ENCODE data around the gene EML6.

EML6 gene

GRCh38 chr2:54927085-54927750 lies 203.8 kb downstream of the EML6 start:
- no peak overlapping the region for H3K23ac ChIP-seq (ENCODE audit: low read length)
- no peaks in the 10 kb centered on the region for H3K79me2 ChIP-seq (ENCODE audit: control insufficient read depth, insufficient read depth, low read length)
- no peaks in the 10 kb centered on the region for H3K36me3 ChIP-seq (ENCODE audit: control insufficient read depth, insufficient read depth, low read length)
- no peak overlapping the region for H4K5ac ChIP-seq (ENCODE audit: low read length)
- no peak overlapping the region for H3K4ac ChIP-seq (ENCODE audit: low read depth, low read length)
- no peak overlapping the region for H3K18ac ChIP-seq (ENCODE audit: low read length)
- no peak overlapping the region for H2BK5ac ChIP-seq (ENCODE audit: low read length)
- no peak overlapping the region for H3K27ac ChIP-seq (ENCODE audit: low read depth, low read length)
- no peak overlapping the region for H3K4me3 ChIP-seq (ENCODE audit: low read length)
- H3K79me1 ChIP-seq (ENCODE audit: low read length): no peaks in the 10 kb centered on the region
- H3K4me2 ChIP-seq (ENCODE audit: low read length): no peak overlapping the region
- no peak overlapping the region for H4K8ac ChIP-seq (ENCODE audit: low read depth, low read length)
- no peak overlapping the region for H3K56ac ChIP-seq (ENCODE audit: low read length)
- no peaks in the 10 kb centered on the region for H3K27me3 ChIP-seq (ENCODE audit: insufficient read depth, low read length, poor library complexity)
- DNase-seq: no peak
- no peak overlapping the region for H2BK15ac ChIP-seq (replicated peaks; ENCODE audit: low read depth)
- no peak overlapping the region for H3K9ac ChIP-seq (ENCODE audit: low read length)
- no peak overlapping the region for H2AK5ac ChIP-seq (ENCODE audit: low read length)
- no peak overlapping the region for H2BK120ac ChIP-seq (ENCODE audit: low read depth, low read length)
- H3K4me1 ChIP-seq (ENCODE audit: control insufficient read depth, low read depth, low read length): no peaks in the 10 kb centered on the region
- WGBS (ENCODE audit: extremely low coverage, insufficient coverage, low lambda C conversion rate): no CpG with 5 or more reads among the region's 8 CpGs

DNA sequence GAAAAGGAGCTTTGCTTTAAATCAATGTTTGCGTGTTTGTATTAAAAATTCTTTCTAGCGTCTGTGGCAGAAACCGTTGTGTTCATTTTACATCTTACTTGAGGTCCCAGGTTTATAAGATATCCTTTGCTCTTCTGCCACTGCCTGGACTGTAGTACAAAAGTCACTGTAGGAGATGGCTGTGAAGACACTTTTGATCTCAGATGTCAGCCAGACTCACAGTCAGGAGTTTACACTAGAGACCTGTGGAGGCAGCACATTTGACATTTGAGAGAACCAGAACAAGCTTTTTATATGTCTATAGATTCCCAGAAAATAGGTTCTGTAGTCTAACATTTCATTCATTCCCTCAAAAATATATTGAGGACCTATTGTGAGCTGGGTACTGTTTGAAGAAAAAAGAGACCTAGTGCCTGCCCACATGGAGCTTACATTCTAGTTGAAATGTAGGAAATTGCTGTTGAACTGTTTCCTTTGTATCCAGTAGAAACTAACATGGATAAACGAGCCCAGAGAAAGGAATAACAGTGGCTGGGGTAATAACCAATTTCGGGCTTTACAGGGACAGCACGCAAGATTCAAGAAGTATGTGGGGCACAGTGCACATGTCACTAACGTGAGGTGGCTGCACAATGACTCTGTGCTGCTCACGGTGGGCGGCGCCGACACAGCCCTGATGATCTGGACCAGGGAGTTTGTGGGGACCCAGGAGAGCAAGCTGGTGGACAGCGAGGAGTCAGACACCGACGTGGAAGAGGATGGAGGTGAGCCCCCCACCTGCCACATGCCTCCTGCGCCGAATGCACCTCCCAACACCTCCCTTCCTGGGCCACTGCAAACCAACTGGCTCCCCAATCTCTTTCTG lies 204.5 kb downstream of the EML6 start:
- H4K8ac ChIP-seq (ENCODE audit: low read depth, low read length): no peak overlapping the region
- no peak overlapping the region for H2BK15ac ChIP-seq (replicated peaks; ENCODE audit: low read depth)
- no peak overlapping the region for H3K9ac ChIP-seq (ENCODE audit: low read length)
- no CpG with 5 or more reads among the region's 16 CpGs for WGBS (ENCODE audit: extremely low coverage, insufficient coverage, low lambda C conversion rate)
- no peak overlapping the region for H3K4me3 ChIP-seq (ENCODE audit: low read length)
- H3K4me1 ChIP-seq (ENCODE audit: control insufficient read depth, low read depth, low read length): no peaks in the 10 kb centered on the region
- H3K23ac ChIP-seq (ENCODE audit: low read length): no peak overlapping the region
- H3K18ac ChIP-seq (ENCODE audit: low read length): no peak overlapping the region
- DNase-seq: no peak
- no peaks in the 10 kb centered on the region for H3K79me1 ChIP-seq (ENCODE audit: low read length)
- H2BK5ac ChIP-seq (ENCODE audit: low read length): no peak overlapping the region
- no peak overlapping the region for H4K5ac ChIP-seq (ENCODE audit: low read length)
- H2AK5ac ChIP-seq (ENCODE audit: low read length): no peak overlapping the region
- H3K79me2 ChIP-seq (ENCODE audit: control insufficient read depth, insufficient read depth, low read length): no peaks in the 10 kb centered on the region
- H2BK120ac ChIP-seq (ENCODE audit: low read depth, low read length): no peak overlapping the region
- no peaks in the 10 kb centered on the region for H3K27me3 ChIP-seq (ENCODE audit: insufficient read depth, low read length, poor library complexity)
- no peak overlapping the region for H3K4ac ChIP-seq (ENCODE audit: low read depth, low read length)
- no peak overlapping the region for H3K56ac ChIP-seq (ENCODE audit: low read length)
- no peak overlapping the region for H3K27ac ChIP-seq (ENCODE audit: low read depth, low read length)
- H3K36me3 ChIP-seq (ENCODE audit: control insufficient read depth, insufficient read depth, low read length): no peaks in the 10 kb centered on the region
- H3K4me2 ChIP-seq (ENCODE audit: low read length): no peak overlapping the region

DNA sequence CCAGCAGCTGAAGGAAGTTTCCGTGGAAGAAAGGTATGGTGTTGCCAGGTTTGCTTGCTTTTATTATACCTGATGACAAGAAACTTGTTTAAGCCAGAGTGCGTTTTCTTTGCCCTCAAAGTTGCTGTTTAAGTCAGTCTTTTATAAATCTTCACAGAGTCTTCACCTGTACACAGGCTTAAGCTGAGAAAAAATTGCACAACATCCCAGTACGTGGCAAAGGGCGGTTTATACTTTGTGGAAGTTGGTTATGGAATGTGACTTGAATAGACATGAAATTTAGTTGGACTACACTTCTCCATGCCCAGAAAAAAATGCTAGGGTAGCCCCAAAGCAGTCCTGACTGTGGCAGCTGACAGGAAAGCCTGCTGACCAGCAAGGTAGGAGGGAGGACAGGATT lies 205.3 kb downstream of the EML6 start:
- Histone ChIP-seq H3K18ac (ENCODE audit: low read length) (no peak overlapping the region), H4K5ac (ENCODE audit: low read length) (no peak overlapping the region), H4K8ac (ENCODE audit: low read depth, low read length) (no peak overlapping the region), H3K23ac (ENCODE audit: low read length) (no peak overlapping the region), H3K4me3 (ENCODE audit: low read length) (no peak overlapping the region), H3K36me3 (ENCODE audit: control insufficient read depth, insufficient read depth, low read length) (no peaks in the 10 kb centered on the region), H3K27me3 (ENCODE audit: insufficient read depth, low read length, poor library complexity) (no peaks in the 10 kb centered on the region), H3K79me2 (ENCODE audit: control insufficient read depth, insufficient read depth, low read length) (no peaks in the 10 kb centered on the region), H3K9ac (ENCODE audit: low read length) (no peak overlapping the region), H3K56ac (ENCODE audit: low read length) (no peak overlapping the region), H3K4ac (ENCODE audit: low read depth, low read length) (no peak overlapping the region), H2BK120ac (ENCODE audit: low read depth, low read length) (no peak overlapping the region), H2BK5ac (ENCODE audit: low read length) (no peak overlapping the region), H3K4me1 (ENCODE audit: control insufficient read depth, low read depth, low read length) (no peaks in the 10 kb centered on the region), H3K4me2 (ENCODE audit: low read length) (no peak overlapping the region), H2BK15ac (replicated peaks; ENCODE audit: low read depth) (no peak overlapping the region), H3K79me1 (ENCODE audit: low read length) (no peaks in the 10 kb centered on the region), H2AK5ac (ENCODE audit: low read length) (no peak overlapping the region), H3K27ac (ENCODE audit: low read depth, low read length) (no peak overlapping the region)
- no peak for DNase-seq
- no CpG with 5 or more reads among the region's 4 CpGs for WGBS (ENCODE audit: extremely low coverage, insufficient coverage, low lambda C conversion rate)

- Histone ChIP-seq H3K79me2 (ENCODE audit: control insufficient read depth, insufficient read depth, low read length) (no peaks in the 10 kb centered on the region), H3K56ac (ENCODE audit: low read length) (no peak overlapping the region), H3K4me1 (ENCODE audit: control insufficient read depth, low read depth, low read length) (no peaks in the 10 kb centered on the region), H3K4me3 (ENCODE audit: low read length) (no peak overlapping the region), H3K36me3 (ENCODE audit: control insufficient read depth, insufficient read depth, low read length) (no peaks in the 10 kb centered on the region), H3K23ac (ENCODE audit: low read length) (no peak overlapping the region), H2AK5ac (ENCODE audit: low read length) (no peak overlapping the region), H3K4ac (ENCODE audit: low read depth, low read length) (no peak overlapping the region), H3K18ac (ENCODE audit: low read length) (no peak overlapping the region), H2BK120ac (ENCODE audit: low read depth, low read length) (no peak overlapping the region), H3K4me2 (ENCODE audit: low read length) (no peak overlapping the region), H4K5ac (ENCODE audit: low read length) (no peak overlapping the region), H3K9ac (ENCODE audit: low read length) (no peak overlapping the region), H4K8ac (ENCODE audit: low read depth, low read length) (no peak overlapping the region), H2BK5ac (ENCODE audit: low read length) (no peak overlapping the region), H2BK15ac (replicated peaks; ENCODE audit: low read depth) (no peak overlapping the region), H3K79me1 (ENCODE audit: low read length) (no peaks in the 10 kb centered on the region), H3K27me3 (ENCODE audit: insufficient read depth, low read length, poor library complexity) (no peaks in the 10 kb centered on the region), H3K27ac (ENCODE audit: low read depth, low read length) (no peak overlapping the region)
- WGBS (ENCODE audit: extremely low coverage, insufficient coverage, low lambda C conversion rate): no CpG with 5 or more reads among the region's 6 CpGs
- no peak for DNase-seq
These were observed 208.0 kb downstream of the EML6 start for GRCh38 chr2:54931473-54931872.

DNA sequence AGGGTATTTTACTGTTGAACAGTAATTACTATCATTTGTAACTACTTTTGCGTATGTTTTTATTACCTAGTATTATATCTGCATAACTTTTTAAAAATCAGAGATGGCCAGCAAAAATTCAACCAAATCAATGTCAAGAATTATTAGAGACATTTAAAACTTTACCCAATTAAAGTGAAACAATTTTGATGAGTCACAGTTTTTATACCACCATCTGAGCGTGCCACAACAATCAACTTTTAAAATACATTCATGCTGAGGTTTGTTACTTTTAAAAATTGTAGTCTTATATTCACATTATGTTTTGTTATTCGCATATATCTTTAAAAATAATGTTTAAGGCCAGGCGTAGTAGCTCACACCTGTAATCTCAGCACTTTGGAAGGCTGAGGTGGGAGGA lies 211.9 kb downstream of the EML6 start:
- Histone ChIP-seq H3K27ac (ENCODE audit: low read depth, low read length) (no peak overlapping the region), H3K4me1 (ENCODE audit: control insufficient read depth, low read depth, low read length) (no peaks in the 10 kb centered on the region), H3K79me1 (ENCODE audit: low read length) (no peaks in the 10 kb centered on the region), H3K27me3 (ENCODE audit: insufficient read depth, low read length, poor library complexity) (no peaks in the 10 kb centered on the region), H3K56ac (ENCODE audit: low read length) (no peak overlapping the region), H3K4me3 (ENCODE audit: low read length) (no peak overlapping the region), H3K36me3 (ENCODE audit: control insufficient read depth, insufficient read depth, low read length) (no peaks in the 10 kb centered on the region), H3K4me2 (ENCODE audit: low read length) (no peak overlapping the region), H2AK5ac (ENCODE audit: low read length) (no peak overlapping the region), H4K5ac (ENCODE audit: low read length) (no peak overlapping the region), H2BK5ac (ENCODE audit: low read length) (no peak overlapping the region), H2BK120ac (ENCODE audit: low read depth, low read length) (no peak overlapping the region), H3K23ac (ENCODE audit: low read length) (no peak overlapping the region), H3K4ac (ENCODE audit: low read depth, low read length) (no peak overlapping the region), H2BK15ac (replicated peaks; ENCODE audit: low read depth) (no peak overlapping the region), H3K18ac (ENCODE audit: low read length) (no peak overlapping the region), H3K9ac (ENCODE audit: low read length) (no peak overlapping the region), H4K8ac (ENCODE audit: low read depth, low read length) (no peak overlapping the region), H3K79me2 (ENCODE audit: control insufficient read depth, insufficient read depth, low read length) (no peaks in the 10 kb centered on the region)
- no peak for DNase-seq
- no CpG with 5 or more reads among the region's 4 CpGs for WGBS (ENCODE audit: extremely low coverage, insufficient coverage, low lambda C conversion rate)

Measured in mesendoderm (in vitro differentiated cells).